ENCODE measurements around the gene GAPT. TPM values are rescaled to one million over a fixed set of nuclear protein-coding genes. Genes with fewer than 3 reads are reported as not detected.
"Not testable (repeated sequence)": the region's sequence is repeated elsewhere in the genome, so short reads cannot be mapped to it uniquely, and the experiment has no call there.

The GAPT gene
- total RNA-seq, 1 donor from 2014 or later, result 1.2 TPM

- DNase-seq, result no peak
Observed at GRCh38 chr5:58505502-58505901, 14.3 kb downstream of the GAPT start.

- DNase-seq, result no peak
Observed at GRCh38 chr5:58505971-58506640, 14.9 kb downstream of the GAPT start.

- no peak for DNase-seq
Observed at GRCh38 chr5:58507715-58508114, 16.5 kb downstream of the GAPT start.

GRCh38 chr5:58517198-58517597, 26.0 kb downstream of the GAPT start:
- DNase-seq, result no peak

GRCh38 chr5:58523956-58524355, 32.7 kb downstream of the GAPT start:
- DNase-seq, result no peak

- DNase-seq, result no peak
Observed at GRCh38 chr5:58524571-58524970, 33.3 kb downstream of the GAPT start.

- no peak for DNase-seq
Observed at GRCh38 chr5:58530942-58531490, 39.8 kb downstream of the GAPT start.

- not testable (repeated sequence) for DNase-seq
Observed at GRCh38 chr5:58541935-58542334, 50.7 kb downstream of the GAPT start.

- no peak for DNase-seq
Observed at GRCh38 chr5:58542709-58543108, 51.5 kb downstream of the GAPT start.

GRCh38 chr5:58543723-58544122, 52.5 kb downstream of the GAPT start:
- DNase-seq, result no peak

- no peak for DNase-seq
Observed at GRCh38 chr5:58544195-58544594, 53.0 kb downstream of the GAPT start.

- DNase-seq, result no peak
Observed at GRCh38 chr5:58544926-58545325, 53.7 kb downstream of the GAPT start.

GRCh38 chr5:58545912-58546311, 54.7 kb downstream of the GAPT start:
- no peak for DNase-seq

Small RNA genes within 50 kb of the gene (small RNA-seq; reads per million reads assigned to genes)
- not detected for gene MIR548AE2 (ENCODE audit: low replicate concordance)

Other genes starting within 250 kb of the GAPT start
- gene PLK2, start 31.3 kb upstream of the GAPT start, total RNA-seq, result 282 TPM
- gene RAB3C, start 91.6 kb downstream of the GAPT start, total RNA-seq, result 0.20 TPM